ENCODE measurements around the gene C4orf17.

The C4orf17 gene

DNA sequence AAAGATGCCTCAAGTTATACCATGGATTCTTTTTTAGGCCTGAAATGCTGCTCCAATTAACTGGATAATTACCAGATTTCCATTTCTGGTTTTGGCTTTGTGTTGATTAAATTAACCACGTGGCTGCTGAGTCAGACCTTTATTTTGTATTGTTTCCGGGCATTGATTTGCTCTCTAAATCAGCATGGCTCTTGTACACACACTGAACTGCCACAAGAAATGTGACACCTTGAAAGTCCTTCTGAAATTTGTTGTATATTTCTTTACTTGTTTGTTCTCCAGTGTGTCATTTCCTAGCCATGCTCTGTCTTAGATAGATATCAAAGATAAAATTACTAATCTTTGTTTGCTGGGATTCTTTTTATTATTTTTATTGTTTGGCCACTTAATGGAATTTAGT is 75.5 kb downstream of the C4orf17 start:
- Histone ChIP-seq H3K9ac (ENCODE audit: low read length) (no peak overlapping the region), H3K27me3 (ENCODE audit: control insufficient read depth, insufficient read depth, low read length) (no peaks in the 10 kb centered on the region), H3K4me1 (ENCODE audit: control insufficient read depth, low read depth, low read length) (no peaks in the 10 kb centered on the region), H3K4me3 (ENCODE audit: low read length) (no peak overlapping the region), H3K9me3 (ENCODE audit: control insufficient read depth, low read depth, low read length) (no peaks in the 10 kb centered on the region), H3K27ac (ENCODE audit: low read length) (no peak overlapping the region), H3K36me3 (ENCODE audit: control insufficient read depth, low read depth, low read length) (no peaks in the 10 kb centered on the region)

- H3K36me3 ChIP-seq (ENCODE audit: control insufficient read depth, low read depth, low read length), result no peaks in the 10 kb centered on the region
- no peak overlapping the region for H3K27ac ChIP-seq (ENCODE audit: low read length)
- H3K4me1 ChIP-seq (ENCODE audit: control insufficient read depth, low read depth, low read length), result no peaks in the 10 kb centered on the region
- no peak overlapping the region for H3K4me3 ChIP-seq (ENCODE audit: low read length)
- H3K9me3 ChIP-seq (ENCODE audit: control insufficient read depth, low read depth, low read length), result no peaks in the 10 kb centered on the region
- no peak overlapping the region for H3K9ac ChIP-seq (ENCODE audit: low read length)
- no peaks in the 10 kb centered on the region for H3K27me3 ChIP-seq (ENCODE audit: control insufficient read depth, insufficient read depth, low read length)
Observed at GRCh38 chr4:99586797-99587196, 76.0 kb downstream of the C4orf17 start.

GRCh38 chr4:99587309-99587708 is 76.5 kb downstream of the C4orf17 start:
- H3K27me3 ChIP-seq (ENCODE audit: control insufficient read depth, insufficient read depth, low read length), result no peaks in the 10 kb centered on the region
- no peak overlapping the region for H3K27ac ChIP-seq (ENCODE audit: low read length)
- no peaks in the 10 kb centered on the region for H3K36me3 ChIP-seq (ENCODE audit: control insufficient read depth, low read depth, low read length)
- H3K9me3 ChIP-seq (ENCODE audit: control insufficient read depth, low read depth, low read length), result no peaks in the 10 kb centered on the region
- H3K4me3 ChIP-seq (ENCODE audit: low read length), result no peak overlapping the region
- no peak overlapping the region for H3K9ac ChIP-seq (ENCODE audit: low read length)
- no peaks in the 10 kb centered on the region for H3K4me1 ChIP-seq (ENCODE audit: control insufficient read depth, low read depth, low read length)

DNA sequence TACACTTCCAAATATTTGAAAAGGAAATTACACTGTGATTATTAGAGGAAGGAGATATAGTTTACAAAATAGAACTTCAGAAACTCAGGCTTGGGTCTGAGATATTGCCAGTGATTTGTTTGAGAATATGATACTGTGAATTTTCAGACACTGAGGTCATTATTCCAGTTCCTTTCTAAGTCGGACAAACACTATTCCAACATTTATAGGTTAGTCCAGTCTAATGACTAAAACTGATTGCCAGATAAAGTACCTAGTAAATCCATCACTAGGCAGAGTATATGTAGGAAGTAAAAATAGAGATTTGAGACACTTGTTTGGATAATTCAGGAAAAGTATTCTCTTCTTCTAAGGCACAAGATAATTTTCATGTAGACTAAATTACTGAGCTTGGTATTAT is 77.0 kb downstream of the C4orf17 start:
- no peaks in the 10 kb centered on the region for H3K27me3 ChIP-seq (ENCODE audit: control insufficient read depth, insufficient read depth, low read length)
- H3K27ac ChIP-seq (ENCODE audit: low read length), result no peak overlapping the region
- no peaks in the 10 kb centered on the region for H3K4me1 ChIP-seq (ENCODE audit: control insufficient read depth, low read depth, low read length)
- H3K36me3 ChIP-seq (ENCODE audit: control insufficient read depth, low read depth, low read length), result no peaks in the 10 kb centered on the region
- no peak overlapping the region for H3K4me3 ChIP-seq (ENCODE audit: low read length)
- no peaks in the 10 kb centered on the region for H3K9me3 ChIP-seq (ENCODE audit: control insufficient read depth, low read depth, low read length)
- no peak overlapping the region for H3K9ac ChIP-seq (ENCODE audit: low read length)

DNA sequence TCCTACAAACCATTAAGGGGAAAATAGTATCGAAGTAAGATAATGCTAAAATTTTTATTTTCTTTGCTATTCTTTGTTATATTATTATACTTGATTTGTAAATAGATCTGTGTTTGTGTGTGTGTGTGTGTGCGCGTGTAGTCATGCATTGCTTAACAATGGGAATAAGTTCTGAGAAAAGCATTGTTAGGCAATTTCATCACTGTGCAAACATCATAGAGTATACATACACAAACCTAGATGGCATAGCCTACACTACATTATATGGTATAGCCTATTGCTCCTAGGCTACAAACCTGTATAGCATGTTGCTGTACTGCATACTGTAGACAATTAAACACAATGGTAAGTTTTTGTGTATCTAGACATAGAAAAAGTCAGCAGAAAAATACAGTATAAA is 80.9 kb downstream of the C4orf17 start:
- Histone ChIP-seq H3K4me1 (ENCODE audit: control insufficient read depth, low read depth, low read length) (no peaks in the 10 kb centered on the region), H3K9ac (ENCODE audit: low read length) (no peak overlapping the region), H3K9me3 (ENCODE audit: control insufficient read depth, low read depth, low read length) (no peaks in the 10 kb centered on the region), H3K27ac (ENCODE audit: low read length) (no peak overlapping the region), H3K4me3 (ENCODE audit: low read length) (no peak overlapping the region), H3K27me3 (ENCODE audit: control insufficient read depth, insufficient read depth, low read length) (no peaks in the 10 kb centered on the region), H3K36me3 (ENCODE audit: control insufficient read depth, low read depth, low read length) (no peaks in the 10 kb centered on the region)
